Forelimb muscle (tissue), 1 donor: ENCODE results near the gene GTPBP8. TPM values are rescaled to one million over a fixed set of nuclear protein-coding genes. Genes with fewer than 3 reads are reported as not detected.

Experiments used
- polyA plus RNA-seq: library from polyadenylated mRNA; unstranded; fragments of 120-200 nt; gene quantifications from one replicate; pipeline ENCODE4 v1.2.1, GENCODE V29; 2013; ENCODE audit not compliant: insufficient read length

GTPBP8 gene
- polyA plus RNA-seq, 1 donor, result 17.4 TPM

Other genes starting within 250 kb of the GTPBP8 start
- gene CD200R1L, start 144.1 kb upstream of the GTPBP8 start, polyA plus RNA-seq, result not detected
- 1.7 TPM for gene CD200R1, start 15.9 kb upstream of the GTPBP8 start, polyA plus RNA-seq
- 44.4 TPM for gene BOC, start 220.6 kb downstream of the GTPBP8 start, polyA plus RNA-seq